NB4 (cell line): ENCODE measurements around the gene PITPNM3.

ENCODE experiments used
- CTCF ChIP-seq: IDR thresholded peaks from one replicate; pipeline ENCODE4 v1.5.1; 2012; ENCODE audit warnings: low read depth, low read length
- POLR2A ChIP-seq: IDR thresholded peaks from 2 replicates; pipeline ENCODE4 v1.6.1; 2011; ENCODE audit warnings: mild to moderate bottlenecking; ENCODE audit not compliant: insufficient read length; ENCODE audit errors: extremely low read depth

- TF ChIP-seq CTCF, result no peak
- no peak for TF ChIP-seq POLR2A
Observed at GRCh38 chr17:6430769-6431168, 125.6 kb downstream of the PITPNM3 start.
